Measurements from ENCODE around the gene ALDH4A1.
"Not testable (repeated sequence)": the region's sequence is repeated elsewhere in the genome, so short reads cannot be mapped to it uniquely, and the experiment has no call there.

The ALDH4A1 gene

DNA sequence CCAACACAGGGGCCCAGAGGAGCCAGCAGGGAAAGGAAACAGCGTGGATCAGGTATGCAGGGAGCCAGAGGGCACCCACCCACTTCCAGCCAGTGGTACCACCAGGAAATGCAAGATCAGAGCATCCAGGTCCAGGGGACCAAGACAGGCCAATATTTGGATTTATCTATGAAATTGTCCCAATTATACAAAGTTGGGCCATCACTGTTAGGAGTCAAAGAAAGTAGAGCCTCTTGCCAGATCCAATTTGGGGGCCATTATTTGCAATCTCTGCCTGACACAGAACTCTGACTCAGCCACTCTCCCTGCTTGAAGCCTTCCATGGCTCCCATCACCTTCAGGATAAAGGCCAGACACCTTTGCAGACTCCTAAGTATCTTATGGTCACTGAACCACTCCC is 21.8 kb downstream of the ALDH4A1 start:
- in situ Hi-C loops (cut with MboI; ENCODE audit: low sequenced_read_pairs): no loop called here

DNA sequence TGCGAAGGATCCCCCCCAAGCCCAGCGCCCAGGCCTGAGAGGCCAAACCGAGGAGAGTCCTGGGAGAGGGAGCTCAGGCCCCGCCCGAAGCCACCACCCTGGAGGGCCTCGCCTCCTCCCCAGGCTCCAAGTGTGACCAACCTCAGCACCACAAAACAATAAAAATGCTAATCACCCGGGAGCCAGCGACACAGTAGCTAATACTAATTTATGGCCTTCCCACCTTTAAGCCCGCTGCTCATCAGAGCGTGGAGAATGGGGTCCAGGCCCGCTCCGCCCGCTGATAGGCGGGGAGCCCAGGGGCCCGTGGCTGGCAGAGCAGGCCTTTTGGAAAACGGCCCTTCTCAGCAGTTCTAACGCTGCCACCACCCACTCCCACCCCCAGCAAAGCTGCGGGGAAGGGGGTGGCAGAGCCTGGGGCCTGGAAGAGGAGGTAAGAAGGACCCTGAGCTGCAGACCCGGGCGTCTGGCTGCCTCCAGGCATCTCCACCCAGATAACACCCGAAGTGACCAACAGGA is 22.5 kb downstream of the ALDH4A1 start:
- in situ Hi-C loops (cut with MboI; ENCODE audit: low sequenced_read_pairs): no loop called here

DNA sequence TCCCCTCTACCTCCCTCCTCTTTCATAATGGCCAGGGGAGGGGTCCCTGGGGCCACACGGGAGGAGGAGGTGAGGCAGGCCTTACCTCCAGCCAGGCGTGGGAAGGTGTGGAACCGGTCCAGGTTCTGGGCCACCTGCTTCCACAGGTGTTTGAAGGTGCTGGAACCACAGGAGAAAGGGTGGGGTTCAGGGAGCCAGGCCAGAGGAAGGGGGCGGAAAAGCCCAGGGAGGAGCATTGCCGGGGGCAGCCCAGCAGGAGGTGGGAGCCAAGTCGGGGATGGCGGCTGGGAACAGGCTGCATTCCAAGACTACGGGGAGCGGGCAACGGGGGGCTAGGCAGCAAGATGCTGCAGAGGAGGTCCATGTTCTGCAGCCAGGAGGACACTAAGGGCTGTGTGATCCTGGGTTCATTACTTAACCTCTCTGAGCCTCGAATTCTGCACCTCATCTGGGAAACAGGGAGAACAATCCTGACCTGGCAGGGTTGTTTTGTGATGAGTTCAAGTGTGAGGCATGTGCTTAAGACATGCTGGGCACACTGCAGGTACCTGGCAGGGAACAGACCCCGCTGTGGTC is 23.1 kb downstream of the ALDH4A1 start:
- in situ Hi-C loops (cut with MboI; ENCODE audit: low sequenced_read_pairs): no loop called here

DNA sequence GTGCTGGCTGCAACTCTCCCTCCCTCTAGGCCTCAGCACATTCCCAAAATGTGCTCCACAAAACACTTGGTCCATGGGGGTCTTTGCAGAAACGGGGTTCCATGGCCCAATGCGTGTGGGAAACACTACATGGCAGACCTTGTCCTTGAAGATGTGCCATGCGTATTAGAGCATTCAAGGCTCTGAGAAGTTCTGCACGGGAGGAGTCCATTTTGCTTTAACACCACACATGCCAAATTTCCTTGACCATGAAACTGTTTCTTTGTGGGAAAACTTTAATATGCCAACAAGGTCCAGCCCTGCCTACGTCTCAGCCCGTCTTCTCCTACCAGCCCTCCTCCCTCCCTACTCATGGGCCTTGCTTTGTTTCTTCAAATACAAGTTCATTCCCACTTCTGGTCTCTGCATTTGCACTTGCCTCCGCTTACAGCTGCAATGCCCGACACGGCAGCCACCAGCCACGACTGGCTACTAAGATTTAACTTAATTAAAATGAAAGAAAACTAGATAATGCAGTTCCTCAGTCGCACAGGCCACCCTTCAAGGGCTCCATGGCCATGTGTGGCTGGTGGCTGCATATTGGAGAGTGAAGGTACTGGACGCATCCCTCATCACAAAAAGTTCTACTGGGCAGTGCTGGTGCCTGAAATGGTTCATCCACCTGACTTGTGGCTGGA is 23.7 kb downstream of the ALDH4A1 start:
- in situ Hi-C loops (cut with MboI; ENCODE audit: low sequenced_read_pairs): no loop called here

DNA sequence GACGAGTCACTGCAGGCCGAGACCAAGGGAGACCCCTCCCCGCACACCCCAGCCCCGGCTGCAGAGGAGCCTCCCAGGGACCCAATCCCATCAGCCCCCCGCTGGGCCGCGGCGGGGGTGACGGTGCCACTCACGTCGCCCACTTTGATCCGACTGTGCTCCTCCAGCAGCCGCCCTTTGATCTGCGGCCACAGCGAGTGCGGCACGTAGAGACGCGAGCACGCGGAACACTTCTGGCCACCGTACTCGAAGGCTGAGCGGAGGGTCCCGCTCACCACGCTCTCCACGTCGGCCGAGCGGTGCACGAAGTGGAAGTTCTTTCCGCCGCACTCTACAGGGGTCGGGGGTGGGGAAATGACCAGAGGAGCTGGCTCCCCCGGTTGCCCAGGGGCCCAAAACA is 25.1 kb downstream of the ALDH4A1 start:
- in situ Hi-C loops (cut with MboI; ENCODE audit: low sequenced_read_pairs): no loop called here

DNA sequence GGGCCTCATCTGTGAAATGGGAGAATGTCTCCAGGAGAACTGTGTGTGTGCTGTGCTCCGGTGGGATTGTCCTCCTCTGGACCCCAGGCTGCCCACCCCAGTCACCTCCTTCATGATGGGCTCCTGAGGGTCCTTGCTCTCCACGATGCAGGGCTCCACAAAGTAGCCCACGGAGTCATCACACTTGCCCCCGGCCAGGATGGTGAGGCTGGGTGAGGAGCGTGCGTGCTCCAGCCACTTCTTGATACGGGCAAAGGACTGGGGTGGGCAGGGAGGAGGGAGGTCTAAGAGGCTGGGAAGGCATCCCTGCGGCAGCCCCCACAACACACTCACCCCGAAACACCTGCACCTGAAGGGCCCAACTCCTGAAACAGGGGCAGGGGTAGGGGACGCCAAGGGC is 26.1 kb downstream of the ALDH4A1 start:
- in situ Hi-C loops (cut with MboI; ENCODE audit: low sequenced_read_pairs): no loop called here

DNA sequence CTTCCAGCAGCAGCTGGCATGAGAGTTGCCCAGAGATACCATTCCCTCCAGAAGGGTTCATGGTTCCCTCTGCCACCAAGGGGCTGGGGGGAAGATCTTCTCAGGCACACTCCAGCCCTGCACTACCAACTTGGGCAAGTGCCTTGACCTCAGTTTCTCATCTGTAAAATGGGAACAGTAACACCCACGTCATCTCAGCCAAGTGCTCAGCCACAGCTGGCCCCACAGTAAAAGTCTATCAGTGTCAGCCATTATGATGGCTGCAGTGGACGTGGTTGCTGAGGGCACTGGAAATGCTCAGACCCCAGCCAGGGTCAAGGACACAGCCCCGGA is 26.6 kb downstream of the ALDH4A1 start:
- in situ Hi-C loops (cut with MboI; ENCODE audit: low sequenced_read_pairs): no loop called here

DNA sequence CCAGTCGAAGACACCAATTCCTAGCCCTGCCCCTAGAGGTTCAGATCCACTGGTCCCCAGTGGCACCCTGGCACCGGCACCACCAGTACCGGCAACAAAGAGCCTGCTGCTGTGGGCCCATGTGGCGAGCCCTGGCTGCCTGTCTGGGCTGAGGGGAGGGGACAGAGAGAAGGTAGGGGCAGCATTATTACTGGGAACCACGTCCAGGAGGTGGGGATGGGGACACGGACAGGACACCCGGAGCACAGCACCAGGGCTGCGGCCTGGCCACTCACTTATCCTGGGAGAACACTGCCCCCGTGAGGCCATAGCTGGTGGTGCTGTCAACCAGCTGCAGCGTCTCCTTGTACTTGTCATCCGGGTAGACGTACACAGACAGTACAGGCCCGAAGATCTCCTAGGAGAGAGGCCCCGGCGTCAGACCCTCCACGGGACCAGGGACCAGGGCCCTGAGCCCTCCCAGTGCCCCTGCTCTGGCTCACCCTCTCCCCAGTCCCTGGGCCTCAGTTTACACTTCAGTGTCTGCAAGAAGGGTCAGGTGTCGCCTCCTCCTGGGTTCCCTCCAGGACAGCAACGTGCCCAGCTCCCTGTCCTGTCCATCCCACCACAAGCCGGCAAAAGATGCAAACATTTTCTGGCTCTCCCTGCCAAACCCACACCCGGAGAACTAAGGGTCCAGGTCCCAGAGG is 27.1 kb downstream of the ALDH4A1 start:
- in situ Hi-C loops (cut with MboI; ENCODE audit: low sequenced_read_pairs): no loop called here

DNA sequence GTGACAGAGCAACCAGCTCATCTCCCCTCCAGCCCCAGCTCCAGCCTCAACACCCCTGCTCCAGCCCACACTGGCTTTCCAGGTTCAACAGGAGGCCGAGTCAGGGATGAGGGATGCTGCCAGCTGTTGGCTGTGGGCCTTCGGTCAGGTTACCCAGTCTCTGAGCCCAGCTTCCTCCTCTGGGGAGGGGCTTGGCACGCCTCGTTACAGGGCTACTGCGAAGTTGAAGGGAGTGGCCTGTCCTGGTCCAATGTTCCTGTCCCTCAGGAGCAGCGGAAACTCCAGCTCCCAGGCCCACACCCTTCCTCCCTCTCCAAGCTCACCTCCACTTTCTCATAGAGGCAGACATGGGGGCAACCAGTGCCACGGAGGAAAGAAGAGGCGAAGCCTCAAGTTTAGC is 27.8 kb downstream of the ALDH4A1 start:
- in situ Hi-C loops (cut with MboI; ENCODE audit: low sequenced_read_pairs): no loop called here

DNA sequence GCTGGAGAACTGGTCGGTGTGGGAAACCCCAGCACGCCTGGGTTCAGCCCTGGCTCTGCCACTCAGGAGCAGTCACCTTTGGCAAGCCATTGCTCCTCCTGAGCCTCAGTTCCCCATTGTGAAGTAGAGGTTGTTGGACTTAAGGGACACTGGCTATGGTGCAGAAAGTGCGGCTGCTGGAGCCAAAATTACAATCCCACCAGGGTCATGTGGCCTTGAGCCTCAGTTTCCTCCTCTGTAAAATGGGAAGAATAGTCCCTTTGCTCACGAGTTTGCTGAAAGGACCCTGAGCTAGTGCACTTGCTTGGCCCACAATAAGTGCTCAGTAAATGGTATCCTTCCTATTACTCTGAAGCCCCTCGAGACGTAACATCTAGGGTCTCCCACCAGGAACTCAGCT is 28.3 kb downstream of the ALDH4A1 start:
- in situ Hi-C loops (cut with MboI; ENCODE audit: low sequenced_read_pairs): no loop called here

DNA sequence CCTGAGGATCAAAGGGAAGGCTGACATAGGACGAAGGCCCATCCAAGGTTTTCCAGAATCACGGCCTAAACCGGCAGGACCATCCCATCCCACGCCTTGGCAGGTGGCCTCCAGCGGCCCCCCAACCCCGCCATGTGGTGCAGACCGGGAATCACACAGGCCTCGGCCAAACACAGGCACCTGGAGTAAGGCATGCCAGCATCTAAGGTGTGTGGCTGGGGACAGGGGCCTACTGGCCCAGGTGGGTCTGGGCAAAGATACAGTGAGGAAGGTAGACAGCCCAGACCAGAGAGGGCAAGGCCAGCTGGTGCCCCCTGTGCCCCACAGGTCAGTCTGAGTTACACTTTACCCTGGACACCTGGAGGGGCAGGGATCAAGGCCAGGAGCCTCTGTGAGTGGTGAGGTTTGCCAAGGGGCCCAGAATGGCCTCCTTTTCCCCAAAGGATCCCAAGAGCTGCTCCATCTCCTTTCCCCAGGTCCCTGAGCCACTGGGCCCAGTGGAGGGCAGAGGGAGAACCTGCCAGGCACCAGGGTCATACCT is 30.2 kb downstream of the ALDH4A1 start:
- in situ Hi-C loops (cut with MboI; ENCODE audit: low sequenced_read_pairs): no loop called here

DNA sequence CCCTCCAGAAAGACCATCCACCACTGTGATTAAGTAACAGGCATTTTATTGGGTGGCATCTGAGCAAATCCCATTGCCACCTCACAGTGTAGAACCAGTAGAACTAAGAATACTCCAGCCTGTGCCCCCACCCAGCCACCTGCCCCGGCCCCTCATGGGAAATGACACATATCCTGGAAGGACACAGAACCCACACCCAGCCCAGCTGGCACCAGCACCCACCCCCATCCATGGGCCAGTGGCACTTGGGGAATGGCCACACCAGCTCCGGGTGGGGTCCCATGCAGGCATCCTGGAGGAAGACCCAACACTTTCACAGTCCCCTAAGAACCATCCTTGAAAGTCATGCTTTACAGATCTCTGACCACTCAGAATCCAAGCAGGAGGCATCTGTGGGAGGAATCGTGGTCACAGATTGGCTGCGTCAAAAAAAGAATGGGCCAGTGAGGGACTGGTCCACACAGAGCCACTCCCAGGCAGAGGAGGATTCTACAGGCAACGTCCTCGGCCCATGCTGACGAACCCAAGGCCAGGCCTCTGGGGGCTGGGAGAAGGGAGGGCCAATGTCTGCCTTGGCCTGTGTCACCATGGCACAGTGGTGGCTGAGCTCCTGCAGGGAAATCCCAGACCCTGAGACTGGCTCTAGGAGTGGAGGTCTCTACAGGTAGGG is 30.8 kb downstream of the ALDH4A1 start:
- in situ Hi-C loops (cut with MboI; ENCODE audit: low sequenced_read_pairs): no loop called here

DNA sequence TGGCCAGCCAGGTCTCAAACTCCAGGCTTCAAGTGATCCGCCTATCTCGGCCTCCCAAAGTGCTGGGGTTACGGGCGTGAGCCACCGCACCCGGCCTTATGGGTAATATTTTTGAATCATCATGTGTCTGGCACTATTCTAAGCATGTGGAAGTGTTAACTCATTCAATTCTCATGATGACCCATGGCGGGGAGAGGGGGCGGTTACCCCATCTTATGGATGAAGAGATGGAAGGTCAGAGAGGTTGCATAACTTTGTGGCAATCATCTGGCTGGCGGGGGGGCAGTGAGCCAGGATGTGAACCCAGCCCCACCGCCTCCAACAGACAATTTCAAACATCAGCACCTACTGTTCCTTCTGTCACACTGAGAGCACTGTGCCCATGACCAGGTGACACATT is 31.4 kb downstream of the ALDH4A1 start:
- in situ Hi-C loops (cut with MboI; ENCODE audit: low sequenced_read_pairs): no loop called here

DNA sequence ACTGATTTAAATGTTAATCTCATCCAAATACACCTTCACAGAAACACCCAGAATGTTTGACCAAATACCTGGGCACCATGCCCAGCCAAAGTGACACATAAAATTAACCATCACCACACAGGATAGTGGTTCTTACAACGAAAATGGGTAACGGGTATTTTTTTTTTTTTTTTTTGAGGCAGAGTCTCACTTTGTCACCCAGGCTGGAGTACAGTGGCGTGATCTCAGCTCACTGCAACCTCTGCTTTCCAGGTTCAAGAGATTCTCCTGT is 31.8 kb downstream of the ALDH4A1 start:
- in situ Hi-C loops (cut with MboI; ENCODE audit: low sequenced_read_pairs): not testable (repeated sequence)

DNA sequence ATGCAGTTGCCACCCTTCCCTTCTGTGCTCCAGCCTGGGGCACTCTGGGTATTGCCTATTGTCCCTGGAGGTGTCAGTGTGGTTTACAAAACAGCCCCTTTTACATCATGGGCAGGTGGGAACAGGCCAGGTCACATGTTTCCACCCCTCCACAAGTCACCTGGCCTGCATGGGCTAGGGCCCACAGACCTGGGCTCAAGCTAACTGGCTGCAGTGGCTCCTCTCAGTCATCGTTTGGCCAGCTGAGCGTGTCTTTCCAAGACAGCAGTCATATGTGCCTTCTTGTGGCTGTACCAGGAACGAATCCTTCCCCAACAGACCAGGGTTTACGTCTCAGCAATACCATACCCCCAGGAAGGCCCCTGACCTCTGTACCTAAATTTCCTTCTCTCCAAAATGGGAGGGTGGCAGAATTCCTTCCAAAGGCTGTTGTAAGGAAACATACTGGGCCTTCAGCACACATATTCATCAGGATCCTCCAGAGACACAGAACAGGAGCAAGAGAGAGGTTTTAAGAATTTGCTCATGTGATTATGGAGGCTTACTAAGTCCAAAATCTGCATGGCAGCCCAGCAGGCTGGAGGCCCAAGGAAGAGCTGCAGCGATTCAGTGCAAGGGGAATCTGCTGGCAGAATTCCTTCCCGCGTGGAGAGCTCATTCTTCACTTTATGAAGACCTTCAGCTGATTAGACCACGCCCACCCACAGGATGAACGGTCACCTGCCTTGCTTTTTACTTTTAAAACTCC is 32.3 kb downstream of the ALDH4A1 start:
- in situ Hi-C loops (cut with MboI; ENCODE audit: low sequenced_read_pairs): no loop called here

DNA sequence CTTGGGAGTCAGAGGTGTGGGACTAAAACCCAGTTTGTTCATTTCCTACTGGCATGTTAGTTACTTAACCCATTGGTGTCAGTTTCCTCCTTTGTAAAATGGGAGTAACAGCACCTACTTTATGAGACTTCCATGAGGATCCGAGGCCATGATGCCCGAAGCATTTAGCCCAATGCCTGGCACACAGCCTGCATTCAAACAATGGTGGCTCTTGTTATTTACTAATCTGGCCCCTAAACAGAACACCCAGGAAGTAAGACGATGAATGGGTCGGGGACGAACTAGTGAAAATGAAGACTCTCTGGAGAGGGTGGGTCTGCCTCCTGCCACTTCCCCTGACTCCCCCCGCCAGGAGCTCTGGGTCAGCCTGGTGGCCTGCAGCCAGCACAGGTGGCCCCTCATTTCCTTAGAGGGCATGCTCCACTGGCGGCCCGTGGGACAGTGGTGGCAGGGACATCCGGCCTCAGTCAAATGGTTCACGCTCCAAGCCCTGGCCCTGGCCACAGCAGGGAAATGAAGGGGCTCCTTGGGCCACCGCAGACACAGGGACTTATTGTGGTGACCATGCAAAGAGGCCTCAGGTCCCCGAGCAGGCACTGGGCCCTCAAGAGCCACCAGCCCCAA is 33.4 kb downstream of the ALDH4A1 start:
- in situ Hi-C loops (cut with MboI; ENCODE audit: low sequenced_read_pairs): no loop called here

DNA sequence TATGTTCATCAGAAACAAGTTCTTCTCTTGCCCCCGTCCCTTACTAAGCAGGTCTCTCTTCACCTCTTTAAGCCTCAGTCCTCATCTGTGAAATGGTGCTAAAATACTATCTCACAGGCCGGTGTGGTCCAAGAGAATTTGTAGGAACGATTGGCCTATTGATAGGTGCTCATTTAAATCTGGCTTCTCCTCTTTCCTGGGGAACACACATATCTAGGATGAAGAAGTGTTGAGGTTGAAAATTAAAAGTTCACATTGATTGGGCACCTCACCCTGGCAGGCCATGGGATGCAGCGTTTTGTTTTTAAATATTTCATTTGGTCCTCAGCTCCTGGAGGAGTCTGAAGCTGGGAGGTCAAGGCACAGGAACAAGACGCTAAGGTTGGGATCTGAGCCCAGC is 34.0 kb downstream of the ALDH4A1 start:
- in situ Hi-C loops (cut with MboI; ENCODE audit: low sequenced_read_pairs): no loop called here

DNA sequence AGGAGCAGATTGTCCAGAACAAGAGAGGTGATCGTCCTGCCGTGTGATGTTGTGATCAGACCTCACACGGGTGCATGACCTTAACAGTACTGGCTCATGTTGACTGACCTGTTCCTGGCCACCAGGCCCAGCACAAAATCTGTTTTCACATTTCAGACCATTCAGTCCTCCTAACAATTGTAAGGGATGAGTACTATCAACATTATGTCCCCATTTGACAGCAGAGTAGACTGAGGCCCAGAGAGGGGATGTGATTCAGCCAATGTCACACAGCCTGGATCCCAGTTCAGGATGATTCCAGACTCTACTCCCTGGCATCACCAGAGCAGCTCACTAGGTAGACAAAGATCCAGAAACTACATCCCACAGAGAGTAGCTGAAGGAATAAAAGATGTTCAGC is 35.5 kb downstream of the ALDH4A1 start:
- in situ Hi-C loops (cut with MboI; ENCODE audit: low sequenced_read_pairs): no loop called here

DNA sequence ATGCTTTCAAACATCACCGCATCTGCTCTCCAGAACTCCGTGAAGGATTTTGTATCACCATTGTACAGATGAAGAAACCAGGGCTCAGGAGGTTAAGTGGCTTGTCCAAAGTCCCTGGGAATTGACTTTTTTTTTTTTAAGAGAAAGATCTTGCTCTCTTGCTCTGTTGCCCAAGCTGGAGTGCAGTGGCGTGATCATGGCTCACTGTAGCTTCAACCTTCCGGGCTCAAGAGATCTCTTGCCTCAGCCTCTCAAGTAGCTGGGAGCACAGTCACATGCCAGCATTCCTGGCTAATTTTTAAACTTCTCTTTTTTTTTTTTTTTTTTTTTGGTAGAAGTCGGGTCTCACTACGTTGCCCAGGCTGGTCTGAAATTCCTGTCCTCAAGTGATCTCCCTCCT is 36.0 kb downstream of the ALDH4A1 start:
- in situ Hi-C loops (cut with MboI; ENCODE audit: low sequenced_read_pairs): no loop called here

DNA sequence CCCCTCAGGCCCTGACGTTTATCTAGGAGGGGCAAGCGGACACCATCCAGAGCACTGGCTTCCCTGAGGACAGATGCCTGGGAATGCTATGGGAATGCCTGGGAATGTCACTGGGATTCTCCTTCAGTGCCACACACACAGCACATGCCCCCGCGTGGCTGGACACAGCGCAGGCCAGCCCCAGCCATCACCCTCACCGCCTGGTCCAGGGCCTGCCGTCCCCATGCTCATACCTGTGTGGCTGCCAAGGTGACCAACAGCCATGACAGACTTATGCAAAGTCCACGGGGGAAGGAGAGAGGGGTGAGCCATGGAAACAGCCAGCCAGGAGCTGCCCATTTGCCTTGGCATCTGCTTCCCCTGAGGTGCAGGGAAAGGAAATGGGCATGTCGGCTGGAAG is 37.2 kb downstream of the ALDH4A1 start:
- in situ Hi-C loops (cut with MboI; ENCODE audit: low sequenced_read_pairs): no loop called here

DNA sequence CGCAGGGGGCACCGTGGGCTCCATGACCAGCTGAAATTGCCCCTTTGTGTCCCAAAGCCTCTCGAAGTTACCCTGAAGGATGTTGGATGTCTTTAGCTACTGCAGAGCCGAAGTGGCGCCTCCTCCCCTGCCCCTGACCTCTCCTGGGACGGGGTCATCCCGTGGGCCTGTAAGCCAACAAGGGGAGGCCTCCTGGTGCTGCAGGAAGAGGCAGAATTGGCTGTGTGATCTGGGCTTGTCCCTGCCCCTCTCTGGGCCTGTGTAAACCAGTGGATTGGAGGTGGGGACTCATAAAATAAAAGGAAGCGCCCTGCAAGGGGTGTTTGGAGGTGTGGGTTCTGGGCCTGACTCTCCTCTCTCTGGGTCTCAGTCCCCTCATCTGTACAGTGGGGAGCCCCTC is 40.8 kb downstream of the ALDH4A1 start:
- in situ Hi-C loops (cut with MboI; ENCODE audit: low sequenced_read_pairs): no loop called here
